ENCODE measurements around the gene TCF25.
A peak's percentile ranks its signal among the peaks of the same experiment; 100 is the strongest.

The TCF25 gene

DNA sequence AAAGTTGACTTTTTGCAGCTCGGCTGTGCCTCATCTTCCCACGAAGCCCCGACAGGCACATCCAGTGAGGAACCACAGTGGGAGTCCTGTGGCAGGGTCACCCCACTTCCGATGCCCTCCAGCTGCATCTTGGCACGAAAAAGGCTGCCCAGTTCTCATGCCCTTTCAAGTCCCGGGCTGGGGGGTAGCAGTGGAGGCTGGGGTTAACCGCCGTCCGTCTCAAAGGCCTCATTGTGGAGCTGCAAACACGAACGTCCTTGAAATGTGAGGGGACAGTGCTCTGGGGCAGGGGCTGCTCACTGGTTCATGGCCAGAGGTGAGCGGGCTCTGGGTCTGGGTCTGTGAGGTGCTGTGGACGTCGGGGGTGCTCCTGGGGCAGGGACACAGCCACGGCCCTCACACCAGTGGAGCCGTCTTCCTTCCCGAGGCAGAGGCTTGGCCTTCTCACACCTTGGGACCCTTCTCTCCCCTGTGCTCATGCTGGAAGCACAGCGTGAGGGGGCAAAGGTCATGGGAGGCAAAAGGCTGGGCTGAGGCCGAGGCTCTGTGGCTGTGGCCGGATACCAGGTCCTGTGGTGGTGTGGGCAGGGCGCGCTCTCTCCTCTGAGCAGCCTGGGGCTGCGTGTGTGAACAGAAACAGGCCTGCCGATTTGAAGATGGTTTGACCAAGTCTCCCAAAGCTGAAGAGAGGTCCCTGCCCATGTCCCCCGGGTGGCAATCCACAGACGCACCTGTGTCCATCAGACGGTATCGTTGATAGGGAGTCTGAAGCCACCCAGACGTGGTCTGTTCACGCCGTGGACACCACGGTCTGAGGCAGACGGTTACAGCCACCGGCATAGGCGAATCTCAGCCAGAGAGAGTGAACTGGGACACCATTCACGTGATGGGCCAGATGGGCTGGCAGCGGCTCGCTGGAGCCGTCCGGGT lies 42.2 kb downstream of the TCF25 start:
- peaks cover 4% of the 10 kb centered on the region for H3K36me3 ChIP-seq (ENCODE audit: control insufficient read depth, insufficient read depth, low read length)
- peaks cover 7% of the 10 kb centered on the region for H3K27me3 ChIP-seq (ENCODE audit: control insufficient read depth, insufficient read depth, low read length)
- no peak overlapping the region for H3K4me3 ChIP-seq (ENCODE audit: low read length)
- H3K9ac ChIP-seq (ENCODE audit: low read length): no peak overlapping the region
- H3K27ac ChIP-seq (ENCODE audit: low read depth, low read length): no peak overlapping the region
- H3K4me1 ChIP-seq (ENCODE audit: control insufficient read depth, insufficient read depth, low read length): peaks cover 10% of the 10 kb centered on the region

DNA sequence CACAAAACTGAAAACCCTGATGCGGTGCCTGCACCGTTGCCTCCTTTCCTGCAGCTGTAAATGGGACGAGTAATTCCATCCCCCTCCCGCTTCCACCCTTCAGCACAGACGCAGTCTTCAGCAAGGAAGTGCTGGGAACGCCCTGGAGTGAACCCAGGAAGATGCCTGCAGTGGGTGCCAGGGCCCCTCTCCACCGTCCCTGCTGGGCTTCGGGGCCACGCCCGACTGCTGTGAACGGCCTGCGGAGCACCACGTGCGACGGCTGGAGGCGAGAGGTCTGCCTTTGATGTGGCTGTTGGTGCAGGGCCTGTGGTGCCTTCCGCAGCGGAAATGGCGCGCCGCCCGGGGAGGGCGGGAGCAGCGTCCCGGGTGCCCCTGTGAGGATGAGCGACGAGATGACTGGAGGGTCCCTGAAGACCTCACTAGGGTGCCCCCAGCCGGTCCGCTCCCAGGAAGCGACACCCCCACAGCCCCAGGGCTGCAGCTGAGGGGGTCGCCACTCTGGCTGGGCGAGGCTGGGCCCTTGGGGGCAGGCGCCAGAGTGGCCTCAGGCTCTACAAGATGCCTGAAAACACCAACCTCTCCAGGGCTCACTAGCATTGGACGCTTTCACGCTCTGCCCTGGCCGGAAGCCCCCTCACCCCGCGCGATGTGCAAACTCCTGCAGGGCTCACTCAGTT lies 44.5 kb downstream of the TCF25 start:
- H3K36me3 ChIP-seq (ENCODE audit: control insufficient read depth, insufficient read depth, low read length): no peaks in the 10 kb centered on the region
- no peak overlapping the region for H3K27ac ChIP-seq (ENCODE audit: low read depth, low read length)
- H3K4me1 ChIP-seq (ENCODE audit: control insufficient read depth, insufficient read depth, low read length): peaks cover 23% of the 10 kb centered on the region
- no peak overlapping the region for H3K9ac ChIP-seq (ENCODE audit: low read length)
- H3K4me3 ChIP-seq (ENCODE audit: low read length): peak overlapping the region; percentile 67
- H3K27me3 ChIP-seq (ENCODE audit: control insufficient read depth, insufficient read depth, low read length): peaks cover 9% of the 10 kb centered on the region

GRCh38 chr16:89918453-89919347 lies 45.3 kb downstream of the TCF25 start, which contains the start of gene MC1R:
MC1R (plus strand) TSS chr16:89918862; CDS start chr16:89919259, 397 bp downstream.
- peak within 1 kb of the TSS; percentile 67 for H3K4me3 ChIP-seq (ENCODE audit: low read length)
- H3K36me3 ChIP-seq (ENCODE audit: control insufficient read depth, insufficient read depth, low read length): no peaks in the 10 kb centered on the region
- H3K27me3 ChIP-seq (ENCODE audit: control insufficient read depth, insufficient read depth, low read length): peaks cover 9% of the 10 kb centered on the region
- H3K4me1 ChIP-seq (ENCODE audit: control insufficient read depth, insufficient read depth, low read length): peaks cover 23% of the 10 kb centered on the region
- H3K9ac ChIP-seq (ENCODE audit: low read length): no peak within 1 kb of the TSS
- H3K27ac ChIP-seq (ENCODE audit: low read depth, low read length): no peak within 1 kb of the TSS

DNA sequence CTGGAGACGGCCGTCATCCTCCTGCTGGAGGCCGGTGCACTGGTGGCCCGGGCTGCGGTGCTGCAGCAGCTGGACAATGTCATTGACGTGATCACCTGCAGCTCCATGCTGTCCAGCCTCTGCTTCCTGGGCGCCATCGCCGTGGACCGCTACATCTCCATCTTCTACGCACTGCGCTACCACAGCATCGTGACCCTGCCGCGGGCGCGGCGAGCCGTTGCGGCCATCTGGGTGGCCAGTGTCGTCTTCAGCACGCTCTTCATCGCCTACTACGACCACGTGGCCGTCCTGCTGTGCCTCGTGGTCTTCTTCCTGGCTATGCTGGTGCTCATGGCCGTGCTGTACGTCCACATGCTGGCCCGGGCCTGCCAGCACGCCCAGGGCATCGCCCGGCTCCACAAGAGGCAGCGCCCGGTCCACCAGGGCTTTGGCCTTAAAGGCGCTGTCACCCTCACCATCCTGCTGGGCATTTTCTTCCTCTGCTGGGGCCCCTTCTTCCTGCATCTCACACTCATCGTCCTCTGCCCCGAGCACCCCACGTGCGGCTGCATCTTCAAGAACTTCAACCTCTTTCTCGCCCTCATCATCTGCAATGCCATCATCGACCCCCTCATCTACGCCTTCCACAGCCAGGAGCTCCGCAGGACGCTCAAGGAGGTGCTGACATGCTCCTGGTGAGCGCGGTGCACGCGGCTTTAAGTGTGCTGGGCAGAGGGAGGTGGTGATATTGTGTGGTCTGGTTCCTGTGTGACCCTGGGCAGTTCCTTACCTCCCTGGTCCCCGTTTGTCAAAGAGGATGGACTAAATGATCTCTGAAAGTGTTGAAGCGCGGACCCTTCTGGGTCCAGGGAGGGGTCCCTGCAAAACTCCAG lies 46.4 kb downstream of the TCF25 start:
- no peak overlapping the region for H3K27ac ChIP-seq (ENCODE audit: low read depth, low read length)
- H3K27me3 ChIP-seq (ENCODE audit: control insufficient read depth, insufficient read depth, low read length): peaks cover 17% of the 10 kb centered on the region
- H3K36me3 ChIP-seq (ENCODE audit: control insufficient read depth, insufficient read depth, low read length): no peaks in the 10 kb centered on the region
- peaks cover 23% of the 10 kb centered on the region for H3K4me1 ChIP-seq (ENCODE audit: control insufficient read depth, insufficient read depth, low read length)
- no peak overlapping the region for H3K4me3 ChIP-seq (ENCODE audit: low read length)
- no peak overlapping the region for H3K9ac ChIP-seq (ENCODE audit: low read length)

DNA sequence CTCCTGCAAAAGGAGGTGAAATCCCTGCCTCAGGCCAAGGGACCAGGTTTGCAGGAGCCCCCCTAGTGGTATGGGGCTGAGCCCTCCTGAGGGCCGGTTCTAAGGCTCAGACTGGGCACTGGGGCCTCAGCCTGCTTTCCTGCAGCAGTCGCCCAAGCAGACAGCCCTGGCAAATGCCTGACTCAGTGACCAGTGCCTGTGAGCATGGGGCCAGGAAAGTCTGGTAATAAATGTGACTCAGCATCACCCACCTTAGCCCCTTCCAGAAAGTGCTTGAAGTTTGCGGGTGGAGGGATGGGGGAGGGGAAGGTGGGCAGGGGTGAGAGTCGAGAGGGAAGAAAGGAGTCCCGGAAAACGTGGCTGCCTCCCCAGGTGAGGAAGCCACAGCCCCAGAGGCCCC lies 47.3 kb downstream of the TCF25 start:
- peaks cover 23% of the 10 kb centered on the region for H3K4me1 ChIP-seq (ENCODE audit: control insufficient read depth, insufficient read depth, low read length)
- no peak overlapping the region for H3K9ac ChIP-seq (ENCODE audit: low read length)
- H3K4me3 ChIP-seq (ENCODE audit: low read length): no peak overlapping the region
- peak overlapping the region; percentile 78 for H3K27ac ChIP-seq (ENCODE audit: low read depth, low read length)
- no peaks in the 10 kb centered on the region for H3K36me3 ChIP-seq (ENCODE audit: control insufficient read depth, insufficient read depth, low read length)
- H3K27me3 ChIP-seq (ENCODE audit: control insufficient read depth, insufficient read depth, low read length): peaks cover 19% of the 10 kb centered on the region

GRCh38 chr16:89921131-89921701 lies 47.8 kb downstream of the TCF25 start:
- Histone ChIP-seq H3K9ac (ENCODE audit: low read length) (no peak overlapping the region), H3K4me3 (ENCODE audit: low read length) (no peak overlapping the region), H3K27me3 (ENCODE audit: control insufficient read depth, insufficient read depth, low read length) (peaks cover 19% of the 10 kb centered on the region), H3K36me3 (ENCODE audit: control insufficient read depth, insufficient read depth, low read length) (no peaks in the 10 kb centered on the region), H3K4me1 (ENCODE audit: control insufficient read depth, insufficient read depth, low read length) (peaks cover 23% of the 10 kb centered on the region), H3K27ac (ENCODE audit: low read depth, low read length) (peak overlapping the region; percentile 78)

DNA sequence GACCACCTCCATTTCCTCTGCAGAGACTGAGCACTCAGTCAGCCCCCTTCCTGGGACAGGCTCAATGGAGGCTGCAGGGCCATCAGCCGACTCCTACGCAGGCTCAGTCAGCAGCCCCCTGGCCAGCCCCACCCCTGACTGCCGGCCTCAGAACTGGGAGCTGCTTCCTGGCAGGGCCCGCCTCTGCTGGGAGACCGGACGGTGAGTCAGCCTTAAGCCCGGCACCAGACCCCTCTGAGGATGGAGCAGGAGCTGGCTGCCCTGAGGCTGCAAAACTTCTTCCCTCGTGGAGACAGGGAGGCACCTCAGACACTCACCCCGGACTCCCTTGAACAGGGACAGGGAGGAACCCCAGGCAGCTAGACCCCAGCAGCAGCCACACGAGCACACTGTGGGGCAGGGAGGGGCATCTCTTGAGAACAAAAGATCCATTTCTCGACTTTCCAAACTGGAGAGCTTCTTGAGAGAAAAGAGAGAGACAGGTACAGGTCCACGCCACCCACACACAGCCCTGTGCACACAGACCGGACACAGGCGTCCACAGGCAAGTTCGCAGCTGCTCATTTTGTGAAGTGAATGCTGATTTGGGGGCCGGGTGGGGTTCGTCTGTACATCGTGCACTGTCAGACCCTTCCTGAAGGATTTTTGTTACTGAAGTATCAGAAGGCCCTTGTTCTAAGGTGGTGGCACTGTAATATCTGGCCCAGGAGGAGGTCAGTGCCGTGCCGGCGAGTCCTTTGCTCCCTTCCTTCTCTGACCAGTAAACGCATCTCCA lies 48.5 kb downstream of the TCF25 start:
- Histone ChIP-seq H3K27ac (ENCODE audit: low read depth, low read length) (peak overlapping the region; percentile 78), H3K27me3 (ENCODE audit: control insufficient read depth, insufficient read depth, low read length) (peaks cover 19% of the 10 kb centered on the region), H3K9ac (ENCODE audit: low read length) (no peak overlapping the region), H3K4me3 (ENCODE audit: low read length) (peak overlapping the region; percentile 70), H3K36me3 (ENCODE audit: control insufficient read depth, insufficient read depth, low read length) (no peaks in the 10 kb centered on the region), H3K4me1 (ENCODE audit: control insufficient read depth, insufficient read depth, low read length) (peaks cover 23% of the 10 kb centered on the region)

GRCh38 chr16:89922477-89922883 lies 49.1 kb downstream of the TCF25 start:
- Histone ChIP-seq H3K36me3 (ENCODE audit: control insufficient read depth, insufficient read depth, low read length) (no peaks in the 10 kb centered on the region), H3K27me3 (ENCODE audit: control insufficient read depth, insufficient read depth, low read length) (peaks cover 19% of the 10 kb centered on the region), H3K27ac (ENCODE audit: low read depth, low read length) (peak overlapping the region; percentile 78), H3K9ac (ENCODE audit: low read length) (no peak overlapping the region), H3K4me3 (ENCODE audit: low read length) (peak overlapping the region; percentile 70), H3K4me1 (ENCODE audit: control insufficient read depth, insufficient read depth, low read length) (peaks cover 23% of the 10 kb centered on the region)

DNA sequence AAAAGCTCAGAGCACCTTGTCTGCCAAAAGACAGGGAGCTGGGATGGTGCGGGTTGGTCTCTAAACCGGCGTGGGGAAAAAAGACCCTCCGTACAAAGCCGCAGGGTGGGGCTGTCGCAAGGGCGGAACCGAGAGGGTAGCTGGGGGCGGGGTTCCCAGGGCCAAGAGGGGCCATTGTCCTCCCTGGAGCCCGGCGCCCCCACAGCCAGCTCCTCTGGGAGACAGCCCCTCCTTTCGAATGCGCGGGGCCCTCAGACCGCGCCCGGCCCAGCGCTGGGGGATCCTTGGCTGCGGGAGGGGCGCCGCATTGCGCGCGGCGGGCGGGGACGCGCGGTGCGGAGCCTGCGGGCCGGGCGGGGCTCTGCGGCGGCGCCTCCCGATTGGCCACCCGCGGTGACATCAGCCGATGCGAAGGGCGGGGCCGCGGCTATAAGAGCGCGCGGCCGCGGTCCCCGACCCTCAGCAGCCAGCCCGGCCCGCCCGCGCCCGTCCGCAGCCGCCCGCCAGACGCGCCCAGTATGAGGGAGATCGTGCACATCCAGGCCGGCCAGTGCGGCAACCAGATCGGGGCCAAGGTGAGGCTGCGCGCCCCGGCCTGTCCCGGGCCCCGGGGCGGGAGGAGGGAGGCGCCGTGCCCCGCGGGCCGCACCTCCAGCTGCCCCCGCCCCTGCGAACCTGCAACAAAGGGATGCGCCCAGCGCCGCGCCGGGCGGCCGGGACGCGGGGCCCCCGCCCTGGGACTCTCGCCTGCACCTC lies 49.7 kb downstream of the TCF25 start, which contains the start of gene TUBB3:
TSS of gene TUBB3 (plus strand) at position 459 of the 756 bp plus-strand sequence. CDS start at position 519, 60 bp downstream.
- H3K36me3 ChIP-seq (ENCODE audit: control insufficient read depth, insufficient read depth, low read length): no peaks in the 10 kb centered on the region
- peaks cover 18% of the 10 kb centered on the region for H3K4me1 ChIP-seq (ENCODE audit: control insufficient read depth, insufficient read depth, low read length)
- H3K27me3 ChIP-seq (ENCODE audit: control insufficient read depth, insufficient read depth, low read length): peaks cover 19% of the 10 kb centered on the region
- no peak within 1 kb of the TSS for H3K9ac ChIP-seq (ENCODE audit: low read length)
- H3K4me3 ChIP-seq (ENCODE audit: low read length): peak within 1 kb of the TSS; percentile 70
- H3K27ac ChIP-seq (ENCODE audit: low read depth, low read length): peak within 1 kb of the TSS; percentile 78

DNA sequence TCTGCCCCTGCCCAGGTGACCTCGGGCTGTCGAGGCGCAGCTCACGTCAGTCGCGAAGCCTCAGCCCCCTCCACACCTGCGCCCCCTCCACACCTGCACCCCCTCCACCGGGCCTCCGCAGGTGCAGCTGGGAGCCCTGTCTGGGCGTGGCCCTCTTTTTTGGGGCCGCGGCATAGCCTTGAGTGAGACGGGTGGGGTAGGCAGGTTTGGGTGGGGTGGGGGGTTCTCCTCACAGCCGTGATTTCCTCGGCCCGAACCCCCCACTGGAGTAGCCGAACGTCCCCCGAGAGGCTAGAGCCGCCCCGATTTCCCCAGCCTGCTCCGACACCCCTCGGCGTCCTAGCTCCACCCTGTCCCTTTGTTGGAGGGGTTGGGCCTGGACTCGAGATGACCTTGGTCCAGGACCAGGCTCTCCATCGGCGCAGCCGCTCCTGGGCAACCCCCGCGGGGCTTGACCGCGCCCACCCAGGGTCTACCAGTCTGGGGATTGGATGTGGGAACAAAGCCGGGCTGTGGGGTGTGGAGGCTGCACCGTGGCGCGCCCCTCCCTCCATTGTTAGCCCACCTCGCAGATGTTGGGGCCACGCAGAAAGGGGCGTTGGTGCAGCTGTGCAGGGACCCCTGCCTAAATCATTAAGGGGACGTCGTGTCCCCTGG lies 50.4 kb downstream of the TCF25 start:
- Histone ChIP-seq H3K4me1 (ENCODE audit: control insufficient read depth, insufficient read depth, low read length) (peaks cover 13% of the 10 kb centered on the region), H3K27me3 (ENCODE audit: control insufficient read depth, insufficient read depth, low read length) (peaks cover 19% of the 10 kb centered on the region), H3K36me3 (ENCODE audit: control insufficient read depth, insufficient read depth, low read length) (no peaks in the 10 kb centered on the region), H3K9ac (ENCODE audit: low read length) (no peak overlapping the region), H3K4me3 (ENCODE audit: low read length) (peak overlapping the region; percentile 45), H3K27ac (ENCODE audit: low read depth, low read length) (no peak overlapping the region)
